B cell (primary cell): ENCODE measurements around the gene ITIH2. TPM values are rescaled to one million over a fixed set of nuclear protein-coding genes. Genes with fewer than 3 reads are reported as not detected.
"Not testable (repeated sequence)": the region's sequence is repeated elsewhere in the genome, so short reads cannot be mapped to it uniquely, and the experiment has no call there.

Source experiments
- ATAC-seq: fragments of 200-7000 bp; cut with Tn5 transposase; one replicate; pipeline ENCODE4 v1.10.0; 2021; ENCODE audit warnings: low read depth, mild to moderate bottlenecking, moderate number of reproducible peaks, moderate library complexity
- CTCF ChIA-PET: fragments of 350-600 bp; sonication (Branson Sonifier 250); formaldehyde crosslinking; loops from one replicate; lab custom pipeline; 2021; ENCODE audit warnings: antibody characterized with exemption, inconsistent platforms; lab: Charles Lee
- POLR2A ChIA-PET: fragments of 350-600 bp; sonication (Branson Sonifier 250); formaldehyde crosslinking; loops from one replicate; lab custom pipeline; 2021; ENCODE audit warnings: antibody characterized with exemption; lab: Charles Lee
- DNase-seq: peaks from one replicate; pipeline ENCODE4 v3.0.0; 2013
- H2AFZ ChIP-seq: 2 replicates; pipeline ENCODE4 v1.6.1; 2012; ENCODE audit warnings: mild to moderate bottlenecking, low read depth, low read length; ENCODE audit not compliant: insufficient read depth, poor library complexity, severe bottlenecking
- H3K27ac ChIP-seq, 2 donors: 1 replicate in 1 of 2; 2 replicates in 1 of 2; pipeline ENCODE4 v1.5.1; 2012 to 2013; ENCODE audit warnings: low read length in 2 of 2, mild to moderate bottlenecking in 2 of 2, moderate library complexity in 1 of 2
- H3K27me3 ChIP-seq, 4 experiments: fragments of 200-600 bp in 1 of 4; sonication (generic) in 1 of 4; replicated peaks in 1 of 4; 1 replicate in 2 of 4; 2 replicates in 2 of 4; pipeline versions ENCODE4 v1.6.1 to v1.7.0; 2013 to 2016; ENCODE audit warnings: low read length in 3 of 4, mild to moderate bottlenecking in 2 of 4, mixed read lengths in 1 of 4, moderate library complexity in 1 of 4; ENCODE audit not compliant: insufficient read depth in 4 of 4, control insufficient read depth in 3 of 4; ENCODE audit errors: control extremely low read depth in 1 of 4
- H3K36me3 ChIP-seq, 2 experiments: replicated peaks in 1 of 2; 1 replicate in 1 of 2; 2 replicates in 1 of 2; pipeline versions ENCODE4 v1.6.1 to v1.7.1; 2013; ENCODE audit warnings: low read length in 1 of 2; ENCODE audit not compliant: insufficient read depth in 2 of 2, control insufficient read depth in 1 of 2; ENCODE audit errors: control extremely low read depth in 1 of 2, extremely low read depth in 1 of 2
- H3K4me1 ChIP-seq, 2 donors: fragments of 200-600 bp in 1 of 2; sonication (generic) in 1 of 2; 1 replicate in 1 of 2; 2 replicates in 1 of 2; pipeline versions ENCODE4 v1.5.1 to v1.6.1; 2013 to 2017; ENCODE audit warnings: low read length in 2 of 2; ENCODE audit not compliant: control insufficient read depth in 2 of 2, insufficient read depth in 2 of 2
- H3K4me2 ChIP-seq: replicated peaks from 2 replicates; pipeline ENCODE3; 2012; ENCODE audit warnings: mild to moderate bottlenecking, low read depth, low read length; ENCODE audit not compliant: poor library complexity, severe bottlenecking
- H3K4me3 ChIP-seq, 5 experiments: fragments of 200-600 bp in 1 of 5; sonication (generic) in 1 of 5; 1 replicate in 3 of 5; 2 replicates in 2 of 5; pipeline versions ENCODE4 v1.5.1 to v1.7.0; 2011 to 2016; ENCODE audit warnings: low read length in 4 of 5, mild to moderate bottlenecking in 4 of 5, low read depth in 2 of 5, control low read depth in 1 of 5, moderate library complexity in 1 of 5; ENCODE audit not compliant: insufficient read depth in 1 of 5; ENCODE audit errors: control extremely low read depth in 1 of 5, extremely low read depth in 1 of 5
- H3K79me2 ChIP-seq: fragments of 200-600 bp; sonication (generic); one replicate; pipeline ENCODE4 v1.6.0; 2016; ENCODE audit warnings: low read length; ENCODE audit not compliant: control insufficient read depth, insufficient read depth
- H3K9ac ChIP-seq: fragments of 200-600 bp; sonication (generic); 2 replicates; pipeline ENCODE4 v1.6.1; 2017; ENCODE audit warnings: mild to moderate bottlenecking, low read length, moderate library complexity
- H3K9me3 ChIP-seq, 3 donors: one replicate each; pipeline versions ENCODE4 v1.6.1 to v1.7.1; 2013; ENCODE audit warnings: low read length in 2 of 3; ENCODE audit not compliant: control insufficient read depth in 2 of 3, insufficient read depth in 1 of 3; ENCODE audit errors: control extremely low read depth in 1 of 3
- H4K20me1 ChIP-seq: 2 replicates; pipeline ENCODE4 v1.6.0; 2012; ENCODE audit warnings: mild to moderate bottlenecking, low read length; ENCODE audit not compliant: insufficient read depth, control insufficient read depth, poor library complexity, severe bottlenecking
- H3K27ac Mint-ChIP-seq: one replicate; pipeline ENCODE4 v1.8.0; 2021; ENCODE audit warnings: mixed read lengths
- H3K27me3 Mint-ChIP-seq: one replicate; pipeline ENCODE4 v1.8.0; 2021; ENCODE audit warnings: mixed read lengths
- H3K4me1 Mint-ChIP-seq: one replicate; pipeline ENCODE4 v1.8.0; 2021; ENCODE audit warnings: mixed read lengths
- H3K4me3 Mint-ChIP-seq: one replicate; pipeline ENCODE4 v1.8.0; 2021; ENCODE audit warnings: mixed read lengths
- H3K9me3 Mint-ChIP-seq: one replicate; pipeline ENCODE4 v1.8.0; 2022; ENCODE audit warnings: mixed read lengths; ENCODE audit not compliant: insufficient read depth
- EZH2 ChIP-seq: IDR thresholded peaks from 2 replicates; pipeline ENCODE4 v1.6.1; 2012; ENCODE audit warnings: borderline replicate concordance, low read depth, mild to moderate bottlenecking, moderate library complexity, low read length; ENCODE audit not compliant: insufficient read depth, poor library complexity, severe bottlenecking
- WGBS: methylation state at CpG from one replicate; pipeline ENCODE4 v1.1.5; 2013; ENCODE audit warnings: missing lambda C conversion rate; ENCODE audit not compliant: insufficient coverage; 5-methylcytosine and 5-hydroxymethylcytosine counted together
- intact Hi-C: fragments of 100-400 bp; cut with micrococcal nuclease; formaldehyde crosslinking; loops from one replicate; pipeline ENCODE4 v1.10.0; 2022
- polyA plus RNA-seq: library from polyadenylated mRNA; depleted of rRNA; stranded (reverse); fragments of >200 nt; gene quantifications from 2 replicates; pipeline ENCODE4 v1.2.3, GENCODE V29; 2012
- total RNA-seq, 2 donors: library from RNA; stranded (reverse); fragments of 120-200 nt in 1 of 2; gene quantifications; 1 replicate in 1 of 2; 2 replicates in 1 of 2; pipeline versions ENCODE4 v1.2.3 to v1.2.4, GENCODE V29; 2013 to 2022
- TF ChIP-seq, protein P1 (sequence below): fragments of 200-600 bp; IDR thresholded peaks from one replicate; pipeline ENCODE4 v1.8.0; 2022; ENCODE audit warnings: antibody characterized with exemption, mild to moderate bottlenecking

ITIH2 gene
- total and polyA plus RNA-seq, 2 donors (not counting 1 experiment from before 2014, with no cell fraction given) = not detected

DNA sequence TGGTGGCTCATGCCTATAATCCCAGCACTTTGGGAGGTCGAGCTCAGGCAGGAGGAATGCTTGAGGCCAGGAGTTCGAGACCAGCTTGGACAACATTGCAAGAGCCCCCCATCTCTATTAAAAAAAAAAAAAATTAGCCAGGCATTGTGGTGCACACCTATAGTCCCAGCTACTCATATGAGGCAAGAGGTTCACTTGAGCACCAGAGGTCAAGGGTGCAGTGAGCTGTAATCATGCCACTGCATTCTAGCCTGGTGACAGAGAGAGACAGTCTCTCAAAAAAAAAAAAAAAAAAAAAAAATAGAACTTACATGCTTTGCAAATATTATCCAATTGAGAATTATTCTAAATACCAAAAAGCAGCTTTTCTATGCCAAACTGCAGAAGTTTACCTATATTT lies 73.7 kb downstream of the ITIH2 start:
- no peaks in the 10 kb centered on the region for H3K27me3 Mint-ChIP-seq
- Histone ChIP-seq H3K79me2 (peaks cover 8% of the 10 kb centered on the region), H3K4me1 (peaks cover 5 to 7% of the 10 kb centered on the region in 2 donors), H3K27me3 (no peaks in the 10 kb centered on the region), H3K9ac (no peak overlapping the region), H3K4me2 (no peak overlapping the region), H3K4me3 (no peak overlapping the region), H3K9me3 (no peaks in the 10 kb centered on the region), H3K27ac (no peak overlapping the region), H2AFZ (no peak overlapping the region), H3K36me3 (peaks cover 9 to 60% of the 10 kb centered on the region in 2 experiments), H4K20me1 (peaks cover 4% of the 10 kb centered on the region)
- H3K27ac Mint-ChIP-seq = no peak overlapping the region
- WGBS = no CpG with 5 or more reads among the region's 2 CpGs
- intact Hi-C loops = no loop called here
- CTCF ChIA-PET = interaction anchor here (0.7 kb wide), 1 partner anchor 670 kb away, joined by 3 read pairs; no protein-coding TSS in a partner anchor
- no peaks in the 10 kb centered on the region for H3K9me3 Mint-ChIP-seq
- no peak for TF ChIP-seq EZH2
- TF ChIP-seq, protein P1, sequence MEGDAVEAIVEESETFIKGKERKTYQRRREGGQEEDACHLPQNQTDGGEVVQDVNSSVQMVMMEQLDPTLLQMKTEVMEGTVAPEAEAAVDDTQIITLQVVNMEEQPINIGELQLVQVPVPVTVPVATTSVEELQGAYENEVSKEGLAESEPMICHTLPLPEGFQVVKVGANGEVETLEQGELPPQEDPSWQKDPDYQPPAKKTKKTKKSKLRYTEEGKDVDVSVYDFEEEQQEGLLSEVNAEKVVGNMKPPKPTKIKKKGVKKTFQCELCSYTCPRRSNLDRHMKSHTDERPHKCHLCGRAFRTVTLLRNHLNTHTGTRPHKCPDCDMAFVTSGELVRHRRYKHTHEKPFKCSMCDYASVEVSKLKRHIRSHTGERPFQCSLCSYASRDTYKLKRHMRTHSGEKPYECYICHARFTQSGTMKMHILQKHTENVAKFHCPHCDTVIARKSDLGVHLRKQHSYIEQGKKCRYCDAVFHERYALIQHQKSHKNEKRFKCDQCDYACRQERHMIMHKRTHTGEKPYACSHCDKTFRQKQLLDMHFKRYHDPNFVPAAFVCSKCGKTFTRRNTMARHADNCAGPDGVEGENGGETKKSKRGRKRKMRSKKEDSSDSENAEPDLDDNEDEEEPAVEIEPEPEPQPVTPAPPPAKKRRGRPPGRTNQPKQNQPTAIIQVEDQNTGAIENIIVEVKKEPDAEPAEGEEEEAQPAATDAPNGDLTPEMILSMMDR = no peak
- H3K4me3 Mint-ChIP-seq = no peak overlapping the region
- no peak for ATAC-seq
- POLR2A ChIA-PET = no interaction called here
- no peak for DNase-seq
- peaks cover 10% of the 10 kb centered on the region for H3K4me1 Mint-ChIP-seq

DNA sequence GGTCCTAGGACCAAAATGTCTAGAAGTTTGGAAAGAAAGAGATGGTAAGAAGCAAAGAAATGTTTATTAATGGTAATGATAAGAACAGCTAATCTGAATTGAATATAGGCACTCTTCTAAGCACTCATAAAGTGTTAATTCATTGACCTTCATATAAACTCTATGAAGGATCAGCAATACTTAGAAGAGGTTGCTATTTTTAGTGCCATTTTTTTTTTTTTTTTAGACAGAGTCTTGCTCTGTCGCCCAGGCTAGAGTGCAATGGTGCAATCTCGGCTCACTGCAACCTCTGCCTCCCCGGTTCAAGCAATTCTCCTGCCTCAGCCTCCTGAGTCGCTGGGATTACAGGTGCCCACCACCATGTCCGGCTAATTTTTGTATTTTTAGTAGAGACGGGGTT lies 79.1 kb downstream of the ITIH2 start:
- H4K20me1 ChIP-seq = peaks cover 17% of the 10 kb centered on the region
- intact Hi-C loops = not testable (repeated sequence)

More for the DNA sequence above, 79.1 kb downstream of the ITIH2 start:
- H3K27ac Mint-ChIP-seq, H3K9ac ChIP-seq, H3K4me3 Mint-ChIP-seq, H3K27me3 ChIP-seq, H3K4me2 ChIP-seq, H3K9me3 ChIP-seq, DNase-seq, POLR2A ChIA-PET, ATAC-seq, H3K4me3 ChIP-seq, H3K9me3 Mint-ChIP-seq, H3K27ac ChIP-seq, H2AFZ ChIP-seq, H3K27me3 Mint-ChIP-seq, CTCF ChIA-PET: not testable (repeated sequence)
- WGBS = 90% methylated on average over 2 of the region's 6 CpGs
- peaks cover 16% of the 10 kb centered on the region for H3K4me1 Mint-ChIP-seq
- peaks cover 9 to 10% of the 10 kb centered on the region in 2 donors for H3K4me1 ChIP-seq
- H3K36me3 ChIP-seq = peaks cover 12 to 25% of the 10 kb centered on the region in 2 experiments
- H3K79me2 ChIP-seq = peaks cover 50% of the 10 kb centered on the region
